Measurements from ENCODE around the gene CUTA.

GRCh38 chr6:33415831-33416230, 2.1 kb downstream of the CUTA start:
- TF ChIP-seq CTCF (IDR thresholded peaks at IDR 0.05), result no peak
- TF ChIP-seq POLR2A (IDR thresholded peaks at IDR 0.05), result no peak

All from testis (tissue), 2 donors.